GM12875 (cell line): Measurements from ENCODE around the gene LMTK3.

Experiments used
- H3K4me3 ChIP-seq: one replicate; pipeline ENCODE4 v1.5.1; 2011; ENCODE audit warnings: low read depth, low read length, control low read depth
- CTCF ChIP-seq: IDR thresholded peaks from 2 replicates; pipeline ENCODE4 v1.5.1; 2011; ENCODE audit warnings: low read depth, mild to moderate bottlenecking, control low read depth, inconsistent platforms, low read length, moderate library complexity, borderline replicate concordance; ENCODE audit not compliant: insufficient read depth

The LMTK3 gene

GRCh38 chr19:48470856-48471255 is 40.8 kb downstream of the LMTK3 start:
- H3K4me3 ChIP-seq = no peak overlapping the region
- no peak for TF ChIP-seq CTCF

GRCh38 chr19:48469934-48470680 is 41.5 kb downstream of the LMTK3 start:
- H3K4me3 ChIP-seq = peak overlapping the region; percentile 94
- TF ChIP-seq CTCF = no peak

- peak within 1 kb of the TSS; percentile 94 for H3K4me3 ChIP-seq
- no peak for TF ChIP-seq CTCF
Observed at GRCh38 chr19:48469289-48469881, 42.2 kb downstream of the LMTK3 start, which contains the start of gene CYTH2. Gene CYTH2, plus strand, starts transcription at chr19:48469369. Its CDS starts 139 bp downstream, at chr19:48469508.

GRCh38 chr19:48468772-48469288 is 42.8 kb downstream of the LMTK3 start:
- TF ChIP-seq CTCF = no peak
- peak overlapping the region; percentile 94 for H3K4me3 ChIP-seq

GRCh38 chr19:48466561-48467325 is 44.9 kb downstream of the LMTK3 start:
- TF ChIP-seq CTCF = no peak
- H3K4me3 ChIP-seq = no peak overlapping the region

GRCh38 chr19:48465215-48465614 is 46.4 kb downstream of the LMTK3 start:
- H3K4me3 ChIP-seq = no peak overlapping the region
- no peak for TF ChIP-seq CTCF
